ENCODE data around the gene SFXN1. TPM values are rescaled to one million over a fixed set of nuclear protein-coding genes. Genes with fewer than 3 reads are reported as not detected.

The SFXN1 gene
- total RNA-seq, 1 donor from 2014 or later: 123 TPM

- no peak overlapping the region for H3K4me3 ChIP-seq (ENCODE audit: low read depth, low read length)
- no peaks in the 10 kb centered on the region for H3K27me3 ChIP-seq (ENCODE audit: control insufficient read depth, insufficient read depth, low read length)
- peaks cover 10% of the 10 kb centered on the region for H3K36me3 ChIP-seq (ENCODE audit: control insufficient read depth, insufficient read depth, low read length)
- TF ChIP-seq, protein P1, sequence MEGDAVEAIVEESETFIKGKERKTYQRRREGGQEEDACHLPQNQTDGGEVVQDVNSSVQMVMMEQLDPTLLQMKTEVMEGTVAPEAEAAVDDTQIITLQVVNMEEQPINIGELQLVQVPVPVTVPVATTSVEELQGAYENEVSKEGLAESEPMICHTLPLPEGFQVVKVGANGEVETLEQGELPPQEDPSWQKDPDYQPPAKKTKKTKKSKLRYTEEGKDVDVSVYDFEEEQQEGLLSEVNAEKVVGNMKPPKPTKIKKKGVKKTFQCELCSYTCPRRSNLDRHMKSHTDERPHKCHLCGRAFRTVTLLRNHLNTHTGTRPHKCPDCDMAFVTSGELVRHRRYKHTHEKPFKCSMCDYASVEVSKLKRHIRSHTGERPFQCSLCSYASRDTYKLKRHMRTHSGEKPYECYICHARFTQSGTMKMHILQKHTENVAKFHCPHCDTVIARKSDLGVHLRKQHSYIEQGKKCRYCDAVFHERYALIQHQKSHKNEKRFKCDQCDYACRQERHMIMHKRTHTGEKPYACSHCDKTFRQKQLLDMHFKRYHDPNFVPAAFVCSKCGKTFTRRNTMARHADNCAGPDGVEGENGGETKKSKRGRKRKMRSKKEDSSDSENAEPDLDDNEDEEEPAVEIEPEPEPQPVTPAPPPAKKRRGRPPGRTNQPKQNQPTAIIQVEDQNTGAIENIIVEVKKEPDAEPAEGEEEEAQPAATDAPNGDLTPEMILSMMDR (IDR thresholded peaks at IDR 0.05; ENCODE audit: insufficient read depth, low read length, severe bottlenecking): no peak
- no peak for DNase-seq (ENCODE audit: low read depth)
- FAIRE-seq: no peak
Measured at GRCh38 chr5:175484829-175485228, 6.5 kb downstream of the SFXN1 start.

DNA sequence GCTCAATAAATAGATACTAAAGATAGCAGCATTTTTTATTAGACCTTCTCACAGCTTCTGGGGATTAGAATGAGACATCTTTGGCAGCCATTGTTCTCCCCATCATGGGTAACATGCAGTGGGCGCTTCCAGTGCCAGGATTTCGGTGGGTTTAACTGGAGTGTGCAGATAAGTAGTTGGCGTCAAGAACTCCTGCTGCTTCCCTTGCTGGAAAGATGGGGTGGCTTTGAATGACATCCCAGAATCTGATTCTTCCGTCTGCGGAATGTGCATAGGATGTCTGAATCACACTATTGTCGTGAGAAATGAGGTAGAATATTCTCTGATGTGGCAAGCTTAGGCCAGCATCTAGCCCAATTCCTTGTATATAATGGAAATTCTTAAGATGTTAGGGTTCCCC lies 7.3 kb downstream of the SFXN1 start:
- TF ChIP-seq, protein P1 (IDR thresholded peaks at IDR 0.05; ENCODE audit: insufficient read depth, low read length, severe bottlenecking): no peak
- H3K4me3 ChIP-seq (ENCODE audit: low read depth, low read length): no peak overlapping the region
- DNase-seq (ENCODE audit: low read depth) (no peak), FAIRE-seq (no peak)
- peaks cover 10% of the 10 kb centered on the region for H3K36me3 ChIP-seq (ENCODE audit: control insufficient read depth, insufficient read depth, low read length)
- no peaks in the 10 kb centered on the region for H3K27me3 ChIP-seq (ENCODE audit: control insufficient read depth, insufficient read depth, low read length)

GRCh38 chr5:175487514-175488222 lies 9.3 kb downstream of the SFXN1 start:
- DNase-seq (ENCODE audit: low read depth) (no peak), FAIRE-seq (no peak)
- TF ChIP-seq, protein P1 (IDR thresholded peaks at IDR 0.05; ENCODE audit: insufficient read depth, low read length, severe bottlenecking): no peak
- Histone ChIP-seq H3K36me3 (ENCODE audit: control insufficient read depth, insufficient read depth, low read length) (peaks cover 15% of the 10 kb centered on the region), H3K27me3 (ENCODE audit: control insufficient read depth, insufficient read depth, low read length) (no peaks in the 10 kb centered on the region), H3K4me3 (ENCODE audit: low read depth, low read length) (no peak overlapping the region)

DNA sequence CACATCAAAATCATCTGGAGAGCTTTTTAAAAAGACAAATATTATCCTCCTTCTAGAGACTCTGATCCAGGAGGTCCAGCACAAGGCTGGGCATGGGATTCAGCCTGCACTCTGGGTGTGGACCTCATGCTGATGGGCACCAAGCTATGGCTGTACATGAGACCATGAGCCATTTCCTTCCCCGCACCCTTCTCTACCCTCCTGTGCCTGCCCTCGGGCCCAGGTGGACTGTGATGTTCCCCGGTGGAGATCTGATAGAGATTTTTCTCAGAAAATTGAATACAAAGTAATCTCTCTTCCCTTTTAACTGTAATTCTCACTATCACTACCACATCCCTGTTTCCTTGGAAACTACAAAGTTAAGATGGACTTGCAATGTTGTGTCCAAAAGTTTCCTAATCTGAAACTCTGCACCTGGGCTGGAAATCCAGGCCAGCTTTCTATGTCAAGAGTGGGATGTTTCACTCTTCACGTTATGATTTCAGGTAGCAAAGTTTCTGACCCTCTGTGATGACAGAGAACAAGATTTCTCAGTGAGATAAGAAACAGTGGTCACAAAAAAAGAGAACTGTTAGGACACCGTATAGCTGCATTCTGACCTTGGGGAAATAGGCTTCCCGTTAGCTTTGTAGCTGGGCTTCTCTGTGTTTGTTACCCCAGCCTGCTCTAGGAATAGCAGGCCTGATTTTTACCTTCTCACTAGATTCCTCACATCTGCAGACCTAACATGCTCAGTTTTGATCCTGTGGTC lies 11.5 kb downstream of the SFXN1 start:
- Histone ChIP-seq H3K27me3 (ENCODE audit: control insufficient read depth, insufficient read depth, low read length) (no peaks in the 10 kb centered on the region), H3K4me3 (ENCODE audit: low read depth, low read length) (no peak overlapping the region), H3K36me3 (ENCODE audit: control insufficient read depth, insufficient read depth, low read length) (peaks cover 15% of the 10 kb centered on the region)
- no peak for FAIRE-seq
- no peak for DNase-seq (ENCODE audit: low read depth)
- TF ChIP-seq, protein P1 (IDR thresholded peaks at IDR 0.05; ENCODE audit: insufficient read depth, low read length, severe bottlenecking): no peak

DNA sequence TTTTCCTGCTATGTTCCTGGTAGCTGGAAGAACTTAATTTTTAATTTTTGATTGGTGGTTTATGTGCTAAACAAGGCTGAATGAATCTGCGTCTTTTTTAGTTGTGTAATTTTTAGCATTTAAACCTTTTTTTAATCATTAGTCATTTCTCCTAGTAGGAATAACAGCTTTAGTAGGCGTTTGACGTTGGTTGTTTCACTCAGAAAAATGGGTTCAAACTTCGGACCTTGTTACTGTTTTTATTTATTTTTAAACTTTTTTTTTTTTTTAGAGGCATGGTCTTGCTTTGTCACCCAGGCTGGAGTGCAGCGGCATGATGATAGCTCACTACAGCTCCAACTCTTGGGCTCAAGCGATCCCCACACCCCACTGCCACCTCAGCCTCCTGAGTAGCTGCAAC lies 12.9 kb downstream of the SFXN1 start:
- TF ChIP-seq, protein P1 (IDR thresholded peaks at IDR 0.05; ENCODE audit: insufficient read depth, low read length, severe bottlenecking): no peak
- FAIRE-seq: no peak

More for the DNA sequence above, 12.9 kb downstream of the SFXN1 start:
- H3K27me3 ChIP-seq (ENCODE audit: control insufficient read depth, insufficient read depth, low read length): no peaks in the 10 kb centered on the region
- no peak for DNase-seq (ENCODE audit: low read depth)
- peaks cover 15% of the 10 kb centered on the region for H3K36me3 ChIP-seq (ENCODE audit: control insufficient read depth, insufficient read depth, low read length)
- no peak overlapping the region for H3K4me3 ChIP-seq (ENCODE audit: low read depth, low read length)

Measured in bronchial epithelial cell (primary cell).